ENCODE data around the gene TM9SF4.

- no peak for TF ChIP-seq EZH2 (IDR thresholded peaks at IDR 0.05; ENCODE audit: low read length)
- TF ChIP-seq, protein P1, sequence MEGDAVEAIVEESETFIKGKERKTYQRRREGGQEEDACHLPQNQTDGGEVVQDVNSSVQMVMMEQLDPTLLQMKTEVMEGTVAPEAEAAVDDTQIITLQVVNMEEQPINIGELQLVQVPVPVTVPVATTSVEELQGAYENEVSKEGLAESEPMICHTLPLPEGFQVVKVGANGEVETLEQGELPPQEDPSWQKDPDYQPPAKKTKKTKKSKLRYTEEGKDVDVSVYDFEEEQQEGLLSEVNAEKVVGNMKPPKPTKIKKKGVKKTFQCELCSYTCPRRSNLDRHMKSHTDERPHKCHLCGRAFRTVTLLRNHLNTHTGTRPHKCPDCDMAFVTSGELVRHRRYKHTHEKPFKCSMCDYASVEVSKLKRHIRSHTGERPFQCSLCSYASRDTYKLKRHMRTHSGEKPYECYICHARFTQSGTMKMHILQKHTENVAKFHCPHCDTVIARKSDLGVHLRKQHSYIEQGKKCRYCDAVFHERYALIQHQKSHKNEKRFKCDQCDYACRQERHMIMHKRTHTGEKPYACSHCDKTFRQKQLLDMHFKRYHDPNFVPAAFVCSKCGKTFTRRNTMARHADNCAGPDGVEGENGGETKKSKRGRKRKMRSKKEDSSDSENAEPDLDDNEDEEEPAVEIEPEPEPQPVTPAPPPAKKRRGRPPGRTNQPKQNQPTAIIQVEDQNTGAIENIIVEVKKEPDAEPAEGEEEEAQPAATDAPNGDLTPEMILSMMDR (optimal IDR thresholded peaks at IDR 0.05 in 1 of 3, IDR thresholded peaks at IDR 0.05 in 1 of 3, conservative IDR thresholded peaks at IDR 0.05 in 1 of 3; ENCODE audit: extremely low read depth in 1 of 3, insufficient read depth in 2 of 3, low read length in 3 of 3): peak; percentile 81 to 96 (median 91)
Measured at GRCh38 chr20:32091888-32092346, 17.6 kb upstream of the TM9SF4 start.

All from keratinocyte (primary cell).